Measurements from ENCODE around the gene BAG5. TPM values are rescaled to one million over a fixed set of nuclear protein-coding genes. Genes with fewer than 3 reads are reported as not detected.
A peak's percentile ranks its signal among the peaks of the same experiment; 100 is the strongest.

Gene BAG5
- total RNA-seq, 1 experiment from 2014 or later, result 29.2 TPM

DNA sequence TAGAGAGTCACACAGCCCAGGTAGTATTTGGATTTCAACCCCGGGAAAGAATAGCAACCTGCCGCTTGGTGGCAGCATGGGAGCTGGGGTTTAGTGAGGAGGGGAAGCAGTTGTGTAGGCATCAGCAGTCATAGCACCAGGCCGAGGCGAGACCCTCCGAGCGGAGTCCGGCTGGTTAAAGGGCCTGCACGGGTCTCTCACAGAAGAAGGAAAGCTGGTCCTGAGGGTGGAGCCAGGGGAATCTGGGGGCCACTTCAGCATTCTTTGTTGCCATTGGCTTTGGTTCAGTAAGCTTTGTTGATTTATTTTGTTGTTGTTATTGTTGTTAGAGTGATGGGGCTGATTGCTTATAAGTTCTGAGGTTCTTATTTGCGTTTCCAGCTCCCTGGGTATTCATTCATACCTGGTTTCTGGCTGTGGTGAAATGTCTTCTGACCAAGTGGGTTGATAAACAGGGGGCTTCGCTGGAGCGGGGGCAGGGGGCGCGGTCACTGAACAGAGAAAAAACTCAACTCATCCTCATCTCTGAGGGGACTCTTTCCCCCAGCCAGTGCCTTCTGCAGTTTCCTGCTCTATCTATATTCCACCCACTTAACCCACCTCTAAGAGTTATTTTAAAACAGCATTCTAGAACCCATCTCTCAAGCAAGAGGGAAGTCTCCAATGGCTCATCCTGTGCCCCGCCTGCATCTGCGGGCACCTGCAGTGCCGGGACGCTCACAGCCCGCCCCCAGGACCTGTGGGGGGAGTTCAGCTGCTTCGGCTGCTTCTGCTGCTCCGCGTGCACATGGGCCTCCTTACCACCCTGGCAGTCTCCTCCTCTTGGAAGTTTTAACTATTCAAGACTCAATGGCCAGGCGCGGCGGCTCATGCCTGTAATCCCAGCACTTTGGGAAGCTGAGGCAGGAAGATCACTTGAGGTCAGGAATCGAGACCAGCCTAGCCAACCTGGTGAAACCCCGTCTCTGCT lies 51.4 kb downstream of the BAG5 start (continued):
- TF ChIP-seq STAT6 (CRISPR knock-in tag; conservative IDR thresholded peaks at IDR 0.05; ENCODE audit: low read depth) (no peak), SMAD4 (CRISPR knock-in tag; IDR thresholded peaks at IDR 0.05) (no peak), NR1H2 (CRISPR knock-in tag; IDR thresholded peaks at IDR 0.05) (no peak), TP53 (CRISPR knock-in tag; IDR thresholded peaks at IDR 0.05) (no peak), ZNF423 (CRISPR knock-in tag; IDR thresholded peaks at IDR 0.05) (no peak), PREB (CRISPR knock-in tag; IDR thresholded peaks at IDR 0.05; ENCODE audit: borderline replicate concordance) (no peak), PRRX2 (CRISPR knock-in tag; IDR thresholded peaks at IDR 0.05) (no peak)
- TF ChIP-seq, protein P1, sequence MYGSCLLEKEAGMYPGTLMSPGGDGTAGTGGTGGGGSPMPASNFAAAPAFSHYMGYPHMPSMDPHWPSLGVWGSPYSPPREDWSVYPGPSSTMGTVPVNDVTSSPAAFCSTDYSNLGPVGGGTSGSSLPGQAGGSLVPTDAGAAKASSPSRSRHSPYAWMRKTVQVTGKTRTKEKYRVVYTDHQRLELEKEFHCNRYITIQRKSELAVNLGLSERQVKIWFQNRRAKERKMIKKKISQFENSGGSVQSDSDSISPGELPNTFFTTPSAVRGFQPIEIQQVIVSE (CRISPR knock-in tag; IDR thresholded peaks at IDR 0.05; ENCODE audit: borderline replicate concordance), result no peak

DNA sequence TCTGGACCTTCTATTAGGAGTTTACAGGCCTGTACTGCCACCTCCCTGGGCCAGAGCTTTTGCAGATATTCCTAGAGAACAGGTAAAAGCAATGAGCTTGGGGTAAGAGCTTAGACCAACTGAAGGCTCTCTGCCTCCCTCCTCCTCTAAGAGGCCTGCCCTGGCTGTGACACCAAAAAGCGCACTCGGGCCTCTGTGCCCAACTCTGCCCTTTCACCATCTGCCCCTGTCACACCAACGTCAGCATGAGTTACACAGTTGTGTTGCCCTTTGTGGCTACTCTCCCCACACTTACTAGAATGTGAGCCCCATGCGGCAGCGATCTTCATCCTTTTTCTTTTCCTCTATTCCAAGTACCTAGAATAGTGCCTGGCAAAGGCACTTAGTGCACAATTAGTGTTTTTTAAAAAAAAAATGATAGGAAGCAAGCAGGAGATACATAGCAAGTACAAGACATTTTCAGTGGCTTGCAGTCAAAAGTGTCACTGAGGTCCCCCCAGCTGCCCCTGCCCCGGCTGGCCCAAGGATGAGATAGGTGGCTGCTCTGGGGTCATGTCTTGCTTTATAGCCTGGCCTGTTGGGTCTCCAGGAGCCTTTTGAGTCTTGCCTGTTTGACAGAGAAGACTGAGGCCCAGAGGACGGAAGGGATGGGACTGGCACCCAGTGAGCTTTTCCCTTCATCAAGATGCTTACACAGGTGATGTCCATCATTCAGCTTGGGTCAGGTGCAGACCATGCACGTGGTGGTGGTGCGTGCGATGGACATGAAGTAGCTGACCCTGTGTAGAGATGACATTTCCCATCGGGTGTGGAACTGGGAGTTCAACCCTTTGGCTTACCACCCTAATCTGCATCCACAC lies 52.4 kb downstream of the BAG5 start:
- no peak for DNase-seq (ENCODE audit: low spot score)
- no peaks in the 10 kb centered on the region for H3K9me3 Mint-ChIP-seq
- H3K27me3 Mint-ChIP-seq (ENCODE audit: low read depth), result no peaks in the 10 kb centered on the region
- ChIA-PET POLR2A (no interaction called here), CTCF (interaction anchor here (0.7 to 2.9 kb wide), 9 partner anchors 9 to 435 kb away, joined by 3 to 16 read pairs (median 6); partner anchors contain the start of genes CKB and TRMT61A)
- peaks cover 4% of the 10 kb centered on the region for H3K36me3 Mint-ChIP-seq
- ATAC-seq, result no peak
- TF ChIP-seq NR3C1 (CRISPR knock-in tag; conservative IDR thresholded peaks at IDR 0.05; ENCODE audit: low read depth) (no peak), IRF2 (CRISPR knock-in tag; IDR thresholded peaks at IDR 0.05; ENCODE audit: borderline replicate concordance, low read depth) (no peak), MLX (CRISPR knock-in tag; IDR thresholded peaks at IDR 0.05) (no peak), MXD4 (CRISPR knock-in tag; IDR thresholded peaks at IDR 0.05; ENCODE audit: borderline replicate concordance) (no peak), NR2C2 (CRISPR knock-in tag; IDR thresholded peaks at IDR 0.05) (no peak), ATF1 (CRISPR knock-in tag; IDR thresholded peaks at IDR 0.05) (no peak), NFYB (CRISPR knock-in tag; conservative IDR thresholded peaks at IDR 0.05; ENCODE audit: low read depth) (no peak), NFATC4 (CRISPR knock-in tag; IDR thresholded peaks at IDR 0.05) (no peak), ELF4 (CRISPR knock-in tag; IDR thresholded peaks at IDR 0.05; ENCODE audit: low read depth) (no peak)
- TF ChIP-seq, protein P2, sequence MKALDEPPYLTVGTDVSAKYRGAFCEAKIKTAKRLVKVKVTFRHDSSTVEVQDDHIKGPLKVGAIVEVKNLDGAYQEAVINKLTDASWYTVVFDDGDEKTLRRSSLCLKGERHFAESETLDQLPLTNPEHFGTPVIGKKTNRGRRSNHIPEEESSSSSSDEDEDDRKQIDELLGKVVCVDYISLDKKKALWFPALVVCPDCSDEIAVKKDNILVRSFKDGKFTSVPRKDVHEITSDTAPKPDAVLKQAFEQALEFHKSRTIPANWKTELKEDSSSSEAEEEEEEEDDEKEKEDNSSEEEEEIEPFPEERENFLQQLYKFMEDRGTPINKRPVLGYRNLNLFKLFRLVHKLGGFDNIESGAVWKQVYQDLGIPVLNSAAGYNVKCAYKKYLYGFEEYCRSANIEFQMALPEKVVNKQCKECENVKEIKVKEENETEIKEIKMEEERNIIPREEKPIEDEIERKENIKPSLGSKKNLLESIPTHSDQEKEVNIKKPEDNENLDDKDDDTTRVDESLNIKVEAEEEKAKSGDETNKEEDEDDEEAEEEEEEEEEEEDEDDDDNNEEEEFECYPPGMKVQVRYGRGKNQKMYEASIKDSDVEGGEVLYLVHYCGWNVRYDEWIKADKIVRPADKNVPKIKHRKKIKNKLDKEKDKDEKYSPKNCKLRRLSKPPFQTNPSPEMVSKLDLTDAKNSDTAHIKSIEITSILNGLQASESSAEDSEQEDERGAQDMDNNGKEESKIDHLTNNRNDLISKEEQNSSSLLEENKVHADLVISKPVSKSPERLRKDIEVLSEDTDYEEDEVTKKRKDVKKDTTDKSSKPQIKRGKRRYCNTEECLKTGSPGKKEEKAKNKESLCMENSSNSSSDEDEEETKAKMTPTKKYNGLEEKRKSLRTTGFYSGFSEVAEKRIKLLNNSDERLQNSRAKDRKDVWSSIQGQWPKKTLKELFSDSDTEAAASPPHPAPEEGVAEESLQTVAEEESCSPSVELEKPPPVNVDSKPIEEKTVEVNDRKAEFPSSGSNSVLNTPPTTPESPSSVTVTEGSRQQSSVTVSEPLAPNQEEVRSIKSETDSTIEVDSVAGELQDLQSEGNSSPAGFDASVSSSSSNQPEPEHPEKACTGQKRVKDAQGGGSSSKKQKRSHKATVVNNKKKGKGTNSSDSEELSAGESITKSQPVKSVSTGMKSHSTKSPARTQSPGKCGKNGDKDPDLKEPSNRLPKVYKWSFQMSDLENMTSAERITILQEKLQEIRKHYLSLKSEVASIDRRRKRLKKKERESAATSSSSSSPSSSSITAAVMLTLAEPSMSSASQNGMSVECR (CRISPR knock-in tag; IDR thresholded peaks at IDR 0.05; ENCODE audit: borderline replicate concordance), result no peak
- 0 out of 2 replicates have a peak overlapping the region, but pooled peaks have one; percentile 64 for H3K27ac Mint-ChIP-seq
- H3K4me1 Mint-ChIP-seq, result no peaks in the 10 kb centered on the region
- H3K4me3 Mint-ChIP-seq, result no peak overlapping the region

All from WTC11 (cell line).